Heart left ventricle (tissue), 16 donors: Measurements from ENCODE around the gene FNTB. TPM values are rescaled to one million over a fixed set of nuclear protein-coding genes. Genes with fewer than 3 reads are reported as not detected.

Experiments
- ATAC-seq, 4 donors: fragments of 200-7000 bp; cut with Tn5 transposase; one replicate each; pipeline ENCODE4 v1.9.1; 2020 to 2022; ENCODE audit warnings: moderate library complexity in 4 of 4, mild to moderate bottlenecking in 3 of 4, moderate number of reproducible peaks in 1 of 4
- DNase-seq, 5 donors: peaks; one replicate each; pipeline ENCODE4 v3.0.0-alpha.2; 2020
- H3K27ac ChIP-seq, 12 donors: fragments of 200-600 bp; sonication (generic) in 4 of 12; one replicate each; pipeline versions ENCODE4 v1.5.0 to v1.8.0; 2016 to 2022; ENCODE audit warnings: mild to moderate bottlenecking in 2 of 12
- H3K27me3 ChIP-seq, 9 donors: fragments of 200-600 bp; sonication (generic) in 2 of 9; one replicate each; pipeline versions ENCODE4 v1.5.1 to v1.8.0; 2016 to 2022; ENCODE audit warnings: mild to moderate bottlenecking in 3 of 9
- H3K36me3 ChIP-seq, 9 donors: fragments of 200-600 bp; sonication (generic) in 2 of 9; one replicate each; pipeline versions ENCODE4 v1.5.0 to v1.8.0; 2018 to 2022; ENCODE audit warnings: mild to moderate bottlenecking in 2 of 9
- H3K4me1 ChIP-seq, 12 donors: fragments of 200-600 bp; sonication (generic) in 4 of 12; one replicate each; pipeline versions ENCODE4 v1.5.0 to v1.8.0; 2016 to 2022; ENCODE audit warnings: mild to moderate bottlenecking in 3 of 12
- H3K4me3 ChIP-seq, 12 donors: fragments of 200-600 bp; sonication (generic) in 4 of 12; one replicate each; pipeline versions ENCODE4 v1.5.0 to v1.8.0; 2017 to 2022; ENCODE audit warnings: mild to moderate bottlenecking in 9 of 12, moderate library complexity in 4 of 12
- H3K9me3 ChIP-seq, 12 donors: fragments of 200-600 bp; sonication (generic) in 4 of 12; one replicate each; pipeline versions ENCODE4 v1.5.0 to v1.8.0; 2016 to 2022; ENCODE audit warnings: mild to moderate bottlenecking in 1 of 12
- POLR2A ChIP-seq, 2 donors: fragments of 450-650 bp; IDR thresholded peaks; one replicate each; pipeline ENCODE4 v1.6.1; 2017; ENCODE audit warnings: antibody characterized with exemption in 2 of 2, mild to moderate bottlenecking in 2 of 2, moderate library complexity in 2 of 2
- WGBS, 4 donors: extraction: QIAGEN DNeasy Blood & Tissue Kit in 2 of 4; methylation state at CpG; one replicate each; pipeline versions ENCODE4 v1.1.5 to v1.1.7; 2013 to 2018; 5-methylcytosine and 5-hydroxymethylcytosine counted together
- intact Hi-C, 10 donors: fragments of 100-400 bp; cut with DNase I; formaldehyde crosslinking; loops; one replicate each; pipeline versions ENCODE4 v1.11.1 to v1.14.2; 2022
- polyA plus RNA-seq, 2 donors: library from polyadenylated mRNA; stranded (reverse); fragments of 200-250 nt; gene quantifications; one replicate each; pipeline ENCODE4 v1.2.3, GENCODE V29; 2013
- total RNA-seq, 9 donors: library from RNA; depleted of rRNA in 2 of 9; stranded (reverse); fragments of >200 nt in 2 of 9; fragmentation: NEBNext Ultra II Directional in 3 of 9; extraction: Animal tissue kit (Norgen Biotek cat#: 25700) in 3 of 9; gene quantifications; one replicate each; pipeline versions ENCODE4 v1.1.0 to v1.2.4, GENCODE V29; 2016 to 2023
- TF ChIP-seq, protein P1 (sequence below), 12 donors: fragments of 200-600 bp; sonication (generic) in 4 of 12; IDR thresholded peaks; one replicate each; pipeline versions ENCODE4 v1.5.0 to v1.8.0; 2018 to 2022; ENCODE audit warnings: antibody characterized with exemption in 12 of 12, mild to moderate bottlenecking in 5 of 12
- donor health status: ischemic (EF 13 %, LVEDD 7.1; RV severe dilation, severe dysfunction).
- donor health status: healthy with polysubstance abuse.
- donor health status: DM: no; HTN: yes; CAD: no.
- donor health status: DM: no; HTN: no; CAD: no.
- donor health status: ischemic (EF 25% LVEDD 6.9; RV normal size, moderate dysfunction).
- donor health status: ischemic (EF 25% LVEDD 5.7; RV mildly dilated, moderate dysfunction).
- donor health status: healthy.
- donor health status: DM: yes; HTN: yes; CAD: no.
- donor health status: ischemic (EF 35%, LVEDD 5.7; RV mildly dilated, moderate dysfunction).
- donor health status: nonischemic (EF 11% LVEDD 7.7; RV severe dilation, severe dysfunction).
- donor health status: DM: yes; HTN: yes; CAD: no.
- donor health status: PGD.
- donor health status: ischemic (EF 29% LVEDD 5.4; RV normal size, mild dysfunction).
- donor health status: nonischemic (EF 23%, LVEDD 6.1; RV moderate dilation, normal function).

FNTB gene
- total and polyA plus RNA-seq, 11 donors: 10.5 to 22.5 (median 16.7) TPM

DNA sequence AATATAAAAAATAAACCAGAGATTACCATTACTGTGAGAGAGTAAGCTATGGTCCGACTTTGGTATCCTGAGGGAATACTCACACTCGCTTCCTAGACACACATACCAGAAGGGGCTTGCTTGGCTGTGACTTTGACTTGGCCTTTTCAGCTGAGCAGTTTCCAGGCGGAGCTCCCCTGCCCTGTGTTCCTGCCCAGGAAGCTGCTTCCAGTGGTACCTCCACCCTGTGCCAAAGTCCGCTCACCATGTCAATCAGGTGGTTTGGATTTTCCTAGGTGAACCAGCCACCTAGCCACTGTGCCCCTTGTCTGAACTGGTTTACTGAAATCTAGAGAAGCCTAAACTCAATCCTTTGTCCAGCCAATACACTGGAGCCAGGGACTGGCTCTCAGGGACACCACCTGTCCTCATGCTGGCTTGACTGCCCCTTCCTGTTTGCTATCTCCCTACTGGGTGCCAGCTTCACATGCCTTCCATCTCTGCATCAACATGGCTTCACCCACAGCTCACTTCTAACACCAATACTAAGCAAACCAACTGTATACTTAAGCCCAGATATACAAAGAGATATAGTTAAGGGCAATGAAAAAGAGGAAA is 87.0 kb downstream of the FNTB start:
- no peak for TF ChIP-seq POLR2A (IDR thresholded peaks at IDR 0.05)
- TF ChIP-seq, protein P1, sequence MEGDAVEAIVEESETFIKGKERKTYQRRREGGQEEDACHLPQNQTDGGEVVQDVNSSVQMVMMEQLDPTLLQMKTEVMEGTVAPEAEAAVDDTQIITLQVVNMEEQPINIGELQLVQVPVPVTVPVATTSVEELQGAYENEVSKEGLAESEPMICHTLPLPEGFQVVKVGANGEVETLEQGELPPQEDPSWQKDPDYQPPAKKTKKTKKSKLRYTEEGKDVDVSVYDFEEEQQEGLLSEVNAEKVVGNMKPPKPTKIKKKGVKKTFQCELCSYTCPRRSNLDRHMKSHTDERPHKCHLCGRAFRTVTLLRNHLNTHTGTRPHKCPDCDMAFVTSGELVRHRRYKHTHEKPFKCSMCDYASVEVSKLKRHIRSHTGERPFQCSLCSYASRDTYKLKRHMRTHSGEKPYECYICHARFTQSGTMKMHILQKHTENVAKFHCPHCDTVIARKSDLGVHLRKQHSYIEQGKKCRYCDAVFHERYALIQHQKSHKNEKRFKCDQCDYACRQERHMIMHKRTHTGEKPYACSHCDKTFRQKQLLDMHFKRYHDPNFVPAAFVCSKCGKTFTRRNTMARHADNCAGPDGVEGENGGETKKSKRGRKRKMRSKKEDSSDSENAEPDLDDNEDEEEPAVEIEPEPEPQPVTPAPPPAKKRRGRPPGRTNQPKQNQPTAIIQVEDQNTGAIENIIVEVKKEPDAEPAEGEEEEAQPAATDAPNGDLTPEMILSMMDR (IDR thresholded peaks at IDR 0.05): no peak
- DNase-seq (no peak), ATAC-seq (peak in 3 of 4 donors; percentile 8 to 23 (median 16))
- Histone ChIP-seq H3K4me1 (peaks cover 8 to 71% (median 59%) of the 10 kb centered on the region in 12 donors), H3K27ac (peak overlapping the region; percentile 55 to 90 (median 76)), H3K9me3 (no peaks in the 10 kb centered on the region), H3K36me3 (peaks cover 0 to 75% (median 41%) of the 10 kb centered on the region in 9 donors), H3K27me3 (no peaks in the 10 kb centered on the region), H3K4me3 (no peak overlapping the region)
- WGBS, 4 donors: 50 to 54% (median 51%) methylated on average over 4 of the region's 4 CpGs
- intact Hi-C loops: no loop called here

DNA sequence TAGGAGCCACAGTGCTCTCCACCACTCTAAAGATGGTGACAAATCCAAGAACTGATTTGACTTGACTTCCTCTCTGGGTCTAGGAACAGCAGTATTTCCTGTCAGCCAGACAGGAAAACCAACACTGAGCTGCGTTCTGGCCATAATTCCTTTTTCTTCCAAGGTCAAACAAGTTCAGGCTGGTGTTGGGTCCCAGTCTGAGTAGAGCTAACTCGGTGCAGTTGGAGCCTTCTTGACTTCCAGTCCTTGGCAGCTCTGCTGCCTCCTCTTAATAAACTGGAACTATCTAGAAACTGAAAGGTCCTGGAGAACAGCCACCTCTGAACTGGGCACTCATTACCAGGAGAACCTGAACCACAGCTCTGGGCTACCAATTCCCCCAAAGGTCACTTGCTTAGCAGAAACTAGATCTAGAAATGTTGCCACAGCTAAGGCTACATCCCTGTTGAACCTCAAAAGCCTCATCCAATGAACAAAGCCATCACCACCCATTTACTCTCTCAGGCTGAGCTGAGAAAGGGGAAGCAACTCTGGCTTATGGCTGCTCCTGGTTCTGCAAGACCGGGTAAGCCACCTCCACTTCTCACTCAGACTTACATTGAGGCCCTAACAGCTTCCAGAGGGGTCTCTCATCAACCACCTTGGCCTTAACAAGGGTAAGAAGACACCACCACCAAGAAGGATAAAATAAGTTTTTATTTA is 87.9 kb downstream of the FNTB start:
- no peaks in the 10 kb centered on the region for H3K27me3 ChIP-seq
- H3K36me3 ChIP-seq: peaks cover 0 to 75% (median 38%) of the 10 kb centered on the region in 9 donors
- H3K4me3 ChIP-seq: no peak overlapping the region
- no peaks in the 10 kb centered on the region for H3K9me3 ChIP-seq
- peaks cover 8 to 76% (median 63%) of the 10 kb centered on the region in 12 donors for H3K4me1 ChIP-seq
- H3K27ac ChIP-seq: peak overlapping the region in 11 of 12 donors; percentile 55 to 90 (median 77)
- WGBS, 4 donors: 29 to 39% (median 37%) methylated on average over 3 of the region's 3 CpGs
- DNase-seq (no peak), ATAC-seq (peak in 2 of 4 donors; percentile 9 to 46)
- intact Hi-C loops: no loop called here
- TF ChIP-seq, protein P1 (IDR thresholded peaks at IDR 0.05): no peak
- TF ChIP-seq POLR2A (IDR thresholded peaks at IDR 0.05): no peak

DNA sequence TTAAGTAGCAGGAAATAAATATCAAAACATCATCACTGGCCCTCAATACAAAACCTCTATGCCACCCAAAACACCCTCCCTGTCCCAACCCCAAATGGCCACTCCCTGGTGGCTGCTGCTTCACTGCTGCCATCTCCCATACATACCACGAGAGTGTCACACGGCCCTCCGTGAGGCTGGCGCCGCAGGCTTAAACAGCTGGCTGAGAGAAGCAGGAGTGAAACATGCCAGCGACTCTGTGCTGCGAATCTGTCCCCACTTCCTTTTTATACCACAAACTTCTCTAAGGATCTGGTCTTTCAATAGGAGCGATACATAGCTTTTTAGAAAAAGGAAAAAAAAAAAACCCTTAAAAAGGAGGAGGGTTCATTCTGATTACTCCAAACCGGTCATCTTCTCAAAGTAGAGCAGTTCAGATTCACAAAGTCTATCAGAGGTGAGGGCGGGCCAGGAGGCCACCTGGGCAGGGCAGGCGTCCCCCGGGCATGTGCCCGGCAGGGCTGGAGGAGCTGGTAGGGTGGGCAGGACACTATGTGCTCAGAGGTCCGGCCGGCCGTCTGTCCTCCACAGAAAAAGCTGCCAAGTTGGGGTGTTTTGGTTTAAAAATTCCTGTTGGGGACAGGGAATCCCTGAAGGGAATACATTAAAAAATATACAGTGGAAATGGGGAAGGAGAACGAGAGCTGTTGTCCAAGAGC is 89.1 kb downstream of the FNTB start:
- Histone ChIP-seq H3K27me3 (no peaks in the 10 kb centered on the region), H3K9me3 (no peaks in the 10 kb centered on the region), H3K4me1 (peaks cover 6 to 81% (median 63%) of the 10 kb centered on the region in 12 donors), H3K36me3 (peaks cover 0 to 73% (median 34%) of the 10 kb centered on the region in 9 donors), H3K4me3 (no peak overlapping the region), H3K27ac (peak overlapping the region in 6 of 12 donors; percentile 7 to 89 (median 40))
- ATAC-seq (no peak), DNase-seq (no peak)
- intact Hi-C loops: no loop called here
- 80 to 87% (median 85%) methylated on average over 17 of the region's 17 CpGs for WGBS, 4 donors
- TF ChIP-seq POLR2A (IDR thresholded peaks at IDR 0.05): no peak
- TF ChIP-seq, protein P1 (IDR thresholded peaks at IDR 0.05): no peak

DNA sequence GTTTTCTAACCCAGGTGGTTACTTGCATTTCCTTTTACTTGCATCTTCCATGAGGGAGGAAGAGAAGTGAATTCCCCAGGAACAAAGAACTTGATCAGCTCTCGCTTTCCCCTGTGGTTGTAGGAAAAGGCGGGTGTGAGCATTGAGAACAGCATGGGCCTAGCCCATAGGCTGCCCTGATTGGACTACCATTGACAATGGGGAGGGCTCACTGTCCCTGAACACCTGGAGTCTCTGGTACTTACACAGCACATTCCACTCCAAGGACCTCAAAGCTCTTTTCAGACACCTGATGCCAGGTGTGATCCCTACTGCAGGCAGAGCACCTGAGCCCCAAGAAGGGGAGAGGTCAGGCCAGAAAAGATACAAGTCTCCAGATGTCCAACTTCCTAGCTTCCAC is 90.6 kb downstream of the FNTB start:
- Histone ChIP-seq H3K27ac (peak overlapping the region in 1 of 12 donors; percentile 80), H3K4me1 (peaks cover 6 to 81% (median 64%) of the 10 kb centered on the region in 12 donors)

More for the DNA sequence above, 90.6 kb downstream of the FNTB start:
- H3K27me3 ChIP-seq: no peaks in the 10 kb centered on the region
- WGBS, 4 donors: 95 to 97% (median 96%) methylated on average over 2 of the region's 2 CpGs
- no peaks in the 10 kb centered on the region for H3K9me3 ChIP-seq
- intact Hi-C loops: no loop called here
- no peak for TF ChIP-seq POLR2A (IDR thresholded peaks at IDR 0.05)
- TF ChIP-seq, protein P1 (IDR thresholded peaks at IDR 0.05): no peak
- no peak for DNase-seq
- H3K36me3 ChIP-seq: peaks cover 0 to 82% (median 40%) of the 10 kb centered on the region in 9 donors
- ATAC-seq: no peak
- H3K4me3 ChIP-seq: no peak overlapping the region
